Inferior parietal cortex (tissue), 1 donor: ENCODE data around the gene NEURL2.

Experiments
- DNase-seq: peaks from one replicate; pipeline ENCODE4 v3.0.0-alpha.2; 2016; ENCODE audit errors: extremely low spot score

Gene NEURL2

GRCh38 chr20:45872626-45873025, 18.4 kb downstream of the NEURL2 start:
- DNase-seq, result no peak

GRCh38 chr20:45867819-45868176, 23.2 kb downstream of the NEURL2 start:
- DNase-seq, result no peak

- no peak for DNase-seq
These were observed 23.7 kb downstream of the NEURL2 start for GRCh38 chr20:45867136-45867818.

GRCh38 chr20:45866454-45866853, 24.6 kb downstream of the NEURL2 start:
- no peak for DNase-seq

GRCh38 chr20:45863543-45864470, 27.2 kb downstream of the NEURL2 start:
- DNase-seq, result no peak

GRCh38 chr20:45861221-45862075, 29.6 kb downstream of the NEURL2 start:
- DNase-seq, result no peak

- no peak for DNase-seq
These were observed 30.3 kb downstream of the NEURL2 start for GRCh38 chr20:45860560-45861220.

- no peak for DNase-seq
These were observed 31.1 kb downstream of the NEURL2 start for GRCh38 chr20:45859916-45860315.

GRCh38 chr20:45857882-45858216, 33.2 kb downstream of the NEURL2 start:
- DNase-seq, result no peak

GRCh38 chr20:45857114-45857881, 33.7 kb downstream of the NEURL2 start, which contains the start of the genes ACOT8 and ZSWIM3:
ACOT8 (minus strand) TSS chr20:45857392; CDS start chr20:45857315, 77 bp downstream.
ZSWIM3 (plus strand) TSS chr20:45857614; CDS start chr20:45857826, 212 bp downstream.
- peak; percentile 100 for DNase-seq

- no peak for DNase-seq
These were observed 37.5 kb downstream of the NEURL2 start for GRCh38 chr20:45853484-45853883.

- no peak for DNase-seq
These were observed 38.7 kb downstream of the NEURL2 start for GRCh38 chr20:45852326-45852725.

GRCh38 chr20:45851501-45851900, 39.5 kb downstream of the NEURL2 start:
- DNase-seq, result no peak

GRCh38 chr20:45850926-45851325, 40.1 kb downstream of the NEURL2 start:
- DNase-seq, result no peak

- no peak for DNase-seq
These were observed 40.8 kb downstream of the NEURL2 start for GRCh38 chr20:45850238-45850637.

- DNase-seq, result no peak
These were observed 41.9 kb downstream of the NEURL2 start for GRCh38 chr20:45848969-45849582.

- DNase-seq, result no peak
These were observed 42.6 kb downstream of the NEURL2 start for GRCh38 chr20:45848421-45848820.

GRCh38 chr20:45845452-45845851, 45.6 kb downstream of the NEURL2 start:
- DNase-seq, result no peak

- no peak for DNase-seq
These were observed 47.5 kb downstream of the NEURL2 start for GRCh38 chr20:45843506-45843905.

GRCh38 chr20:45842169-45842812, 48.7 kb downstream of the NEURL2 start:
- no peak for DNase-seq
